Transverse colon (tissue), 4 donors: ENCODE results near the gene AMPD3. TPM values are rescaled to one million over a fixed set of nuclear protein-coding genes. Genes with fewer than 3 reads are reported as not detected.

ENCODE experiments used
- DNase-seq: peaks from one replicate; pipeline ENCODE4 v3.0.0-alpha.2; 2019
- H3K27ac ChIP-seq, 4 donors: fragments of 200-600 bp; sonication (generic); 2 replicates each; pipeline ENCODE4 v1.5.1; 2016 to 2018; ENCODE audit warnings: inconsistent platforms in 4 of 4
- H3K27me3 ChIP-seq: fragments of 200-600 bp; sonication (generic); 2 replicates; pipeline ENCODE4 v1.5.1; 2017; ENCODE audit warnings: inconsistent platforms
- H3K36me3 ChIP-seq, 4 donors: fragments of 200-600 bp; sonication (generic); 2 replicates each; pipeline ENCODE4 v1.5.1; 2017 to 2019; ENCODE audit warnings: inconsistent platforms in 4 of 4
- H3K4me1 ChIP-seq, 4 donors: fragments of 200-600 bp; sonication (generic); 2 replicates each; pipeline ENCODE4 v1.5.1; 2017 to 2020; ENCODE audit warnings: inconsistent platforms in 4 of 4
- H3K4me3 ChIP-seq, 4 donors: fragments of 200-600 bp; sonication (generic); 1 replicate in 1 of 4; 2 replicates in 3 of 4; pipeline versions ENCODE4 v1.5.1 to v1.6.1; 2017 to 2019; ENCODE audit warnings: inconsistent platforms in 4 of 4
- H3K9me3 ChIP-seq, 2 donors: fragments of 200-600 bp; sonication (generic); 2 replicates each; pipeline ENCODE4 v1.5.1; 2017 to 2019; ENCODE audit warnings: inconsistent platforms in 2 of 2
- EP300 ChIP-seq: sonication (generic); formaldehyde crosslinking; IDR thresholded peaks from one replicate; pipeline ENCODE4 v1.6.1; 2017; ENCODE audit warnings: antibody characterized with exemption, low read depth
- POLR2A ChIP-seq: fragments of 450-650 bp; IDR thresholded peaks from one replicate; pipeline ENCODE4 v1.6.1; 2016; ENCODE audit warnings: antibody characterized with exemption, mild to moderate bottlenecking, moderate library complexity
- POLR2AphosphoS5 ChIP-seq, 3 donors: sonication (generic); formaldehyde crosslinking; IDR thresholded peaks; one replicate each; pipeline ENCODE4 v1.6.1; 2016; ENCODE audit warnings: antibody characterized with exemption in 3 of 3
- WGBS, 2 donors: methylation state at CpG; one replicate each; pipeline ENCODE4 v1.1.5; 2018; ENCODE audit warnings: low coverage in 1 of 2; 5-methylcytosine and 5-hydroxymethylcytosine counted together
- in situ Hi-C, 4 donors: fragments of 200-750 bp; cut with MboI; loops; one replicate each; pipeline versions ENCODE4 v1.15.0 to v1.15.1; 2017; ENCODE audit warnings: low sequenced_read_pairs in 3 of 4, low pct_ligation_motif_present in 1 of 4, low pct_unique_long_range_greater_than_20kb in 1 of 4
- intact Hi-C: fragments of 100-400 bp; cut with DNase I; formaldehyde crosslinking; loops from one replicate; pipeline ENCODE4 v1.15.1; 2023; ENCODE audit warnings: low total_unique reads
- total RNA-seq, 4 donors: library from RNA; depleted of rRNA; stranded (reverse); fragments of >200 nt; gene quantifications; one replicate each; pipeline ENCODE4 v1.1.0, GENCODE V29; 2016
- TF ChIP-seq, protein P1 (sequence below), 5 experiments: fragments of 200-600 bp in 3 of 5; fragments of 450-650 bp in 2 of 5; sonication (generic) in 3 of 5; IDR thresholded peaks; 1 replicate in 2 of 5; 2 replicates in 3 of 5; pipeline ENCODE4 v1.5.1; 2016 to 2017; ENCODE audit warnings: antibody characterized with exemption in 5 of 5, inconsistent platforms in 3 of 5, mild to moderate bottlenecking in 2 of 5, moderate library complexity in 1 of 5

Gene AMPD3
- total RNA-seq, 4 donors from 2014 or later: 2.4 to 32.9 (median 11.2) TPM

DNA sequence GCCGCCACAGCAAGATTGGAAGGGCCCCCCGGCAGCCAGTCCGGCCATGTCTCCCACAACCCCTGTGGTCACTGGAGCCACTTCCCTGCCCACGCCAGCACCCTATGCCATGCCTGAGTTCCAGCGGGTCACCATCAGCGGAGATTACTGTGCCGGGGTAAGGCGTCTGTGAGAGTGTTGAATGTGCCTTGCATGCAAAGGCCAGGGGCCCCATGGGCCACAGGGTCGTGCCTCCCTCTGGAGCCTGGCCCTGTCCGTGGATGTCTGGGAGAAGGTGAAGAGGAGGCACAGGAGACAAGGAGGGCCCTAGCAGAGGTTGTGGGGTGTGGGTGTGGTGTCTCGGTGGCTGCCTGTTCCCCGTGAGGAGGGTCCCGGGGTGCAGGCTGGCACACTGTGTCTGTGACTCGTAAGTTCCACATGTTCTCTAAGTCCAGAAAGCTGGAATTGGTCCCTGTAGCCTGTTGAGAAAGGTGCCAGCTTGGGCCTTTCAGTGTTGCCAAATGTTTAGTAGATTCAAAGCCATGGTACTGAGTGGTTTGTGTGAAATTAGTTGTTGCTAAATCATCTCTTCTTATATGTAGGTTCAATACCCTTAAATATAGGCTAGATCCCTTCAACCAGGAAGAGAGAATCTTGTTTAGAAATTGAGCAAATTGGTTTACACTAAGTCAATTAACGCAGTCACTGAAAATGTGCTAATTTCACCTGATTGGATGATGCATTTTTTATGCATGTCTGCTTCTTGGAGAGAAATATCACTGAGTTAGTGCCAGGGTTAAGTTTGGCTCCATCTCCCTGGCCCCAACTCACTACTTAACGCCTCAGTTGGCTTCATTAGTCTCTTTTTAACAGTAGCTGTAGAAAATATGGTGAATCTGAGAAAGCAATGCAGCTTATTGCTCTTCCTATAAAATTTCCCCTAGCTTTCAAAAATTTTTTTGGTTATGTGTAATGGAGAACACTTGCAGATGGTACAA lies 23.8 kb downstream of the AMPD3 start:
- no peak for DNase-seq
- no peaks in the 10 kb centered on the region for H3K4me1 ChIP-seq
- no peaks in the 10 kb centered on the region for H3K9me3 ChIP-seq
- intact Hi-C loops: no loop called here
- H3K27ac ChIP-seq: no peak overlapping the region
- 93 to 100% methylated on average over 1 to 16 of the region's 16 CpGs for WGBS, 2 donors
- TF ChIP-seq POLR2A (no peak), POLR2AphosphoS5 (IDR thresholded peaks at IDR 0.05) (no peak), EP300 (no peak)
- TF ChIP-seq, protein P1, sequence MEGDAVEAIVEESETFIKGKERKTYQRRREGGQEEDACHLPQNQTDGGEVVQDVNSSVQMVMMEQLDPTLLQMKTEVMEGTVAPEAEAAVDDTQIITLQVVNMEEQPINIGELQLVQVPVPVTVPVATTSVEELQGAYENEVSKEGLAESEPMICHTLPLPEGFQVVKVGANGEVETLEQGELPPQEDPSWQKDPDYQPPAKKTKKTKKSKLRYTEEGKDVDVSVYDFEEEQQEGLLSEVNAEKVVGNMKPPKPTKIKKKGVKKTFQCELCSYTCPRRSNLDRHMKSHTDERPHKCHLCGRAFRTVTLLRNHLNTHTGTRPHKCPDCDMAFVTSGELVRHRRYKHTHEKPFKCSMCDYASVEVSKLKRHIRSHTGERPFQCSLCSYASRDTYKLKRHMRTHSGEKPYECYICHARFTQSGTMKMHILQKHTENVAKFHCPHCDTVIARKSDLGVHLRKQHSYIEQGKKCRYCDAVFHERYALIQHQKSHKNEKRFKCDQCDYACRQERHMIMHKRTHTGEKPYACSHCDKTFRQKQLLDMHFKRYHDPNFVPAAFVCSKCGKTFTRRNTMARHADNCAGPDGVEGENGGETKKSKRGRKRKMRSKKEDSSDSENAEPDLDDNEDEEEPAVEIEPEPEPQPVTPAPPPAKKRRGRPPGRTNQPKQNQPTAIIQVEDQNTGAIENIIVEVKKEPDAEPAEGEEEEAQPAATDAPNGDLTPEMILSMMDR (IDR thresholded peaks at IDR 0.05): no peak
- H3K4me3 ChIP-seq: no peak overlapping the region
- H3K36me3 ChIP-seq: no peaks in the 10 kb centered on the region
- in situ Hi-C loops: no loop called here
- no peaks in the 10 kb centered on the region for H3K27me3 ChIP-seq

DNA sequence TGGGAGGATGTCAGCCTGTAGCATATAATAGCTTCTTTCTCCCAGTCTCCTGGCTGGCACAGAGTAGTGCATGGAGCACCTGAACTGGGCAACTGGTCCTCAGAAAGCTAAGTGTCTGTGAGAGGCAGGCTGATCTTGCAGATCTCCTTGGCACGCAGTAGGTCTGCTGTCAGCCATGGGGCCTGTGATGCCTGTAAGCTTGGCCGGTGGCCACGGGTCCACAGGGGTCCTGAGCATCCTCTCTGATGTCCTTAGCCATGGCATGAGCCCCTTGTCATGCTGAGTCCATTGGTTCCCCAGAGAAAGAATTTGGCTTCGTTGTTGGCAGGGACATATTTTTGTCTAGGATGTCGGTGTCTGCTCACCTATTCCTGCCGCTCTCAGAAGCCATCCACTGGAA lies 25.0 kb downstream of the AMPD3 start:
- H3K4me3 ChIP-seq: no peak overlapping the region
- H3K9me3 ChIP-seq: no peaks in the 10 kb centered on the region
- 89 to 100% methylated on average over 2 to 6 of the region's 6 CpGs for WGBS, 2 donors
- TF ChIP-seq, protein P1 (IDR thresholded peaks at IDR 0.05): no peak
- TF ChIP-seq POLR2A (no peak), POLR2AphosphoS5 (IDR thresholded peaks at IDR 0.05) (no peak), EP300 (no peak)
- no peak for DNase-seq
- H3K36me3 ChIP-seq: no peaks in the 10 kb centered on the region
- no peak overlapping the region for H3K27ac ChIP-seq
- in situ Hi-C loops (no loop called here), intact Hi-C loops (no loop called here)
- H3K4me1 ChIP-seq: no peaks in the 10 kb centered on the region
- no peaks in the 10 kb centered on the region for H3K27me3 ChIP-seq

DNA sequence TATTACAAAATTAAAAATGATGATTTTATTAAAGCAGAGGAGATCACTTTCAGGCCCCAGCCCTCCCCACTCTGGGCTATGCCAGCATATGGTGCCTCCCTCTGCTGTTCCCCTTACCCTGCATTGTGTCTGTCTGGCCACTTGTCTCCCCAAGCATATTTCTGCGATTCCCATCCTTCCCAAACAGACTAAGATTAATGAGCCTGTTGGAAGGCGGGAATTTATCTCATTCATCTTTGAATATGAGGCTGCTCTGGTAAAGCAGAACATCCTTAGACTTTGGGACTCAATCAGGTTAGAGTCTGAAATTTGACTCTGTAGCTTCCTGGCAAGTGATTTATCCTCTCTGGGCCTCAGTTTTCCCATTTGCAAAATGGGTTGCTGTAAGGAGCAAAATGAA lies 25.7 kb downstream of the AMPD3 start:
- no peaks in the 10 kb centered on the region for H3K36me3 ChIP-seq

More for the DNA sequence above, 25.7 kb downstream of the AMPD3 start:
- intact Hi-C loops (no loop called here), in situ Hi-C loops (no loop called here)
- H3K27ac ChIP-seq: no peak overlapping the region
- TF ChIP-seq, protein P1 (IDR thresholded peaks at IDR 0.05): no peak
- TF ChIP-seq EP300 (no peak), POLR2A (no peak), POLR2AphosphoS5 (IDR thresholded peaks at IDR 0.05) (no peak)
- WGBS, 2 donors: 81 to 83% methylated on average over 2 of the region's 2 CpGs
- no peak overlapping the region for H3K4me3 ChIP-seq
- no peaks in the 10 kb centered on the region for H3K9me3 ChIP-seq
- no peaks in the 10 kb centered on the region for H3K4me1 ChIP-seq
- H3K27me3 ChIP-seq: no peaks in the 10 kb centered on the region
- no peak for DNase-seq
